IMR-90 (cell line): ENCODE measurements around the gene TMEM52B. TPM values are rescaled to one million over a fixed set of nuclear protein-coding genes. Genes with fewer than 3 reads are reported as not detected.
"Not testable (repeated sequence)": the region's sequence is repeated elsewhere in the genome, so short reads cannot be mapped to it uniquely, and the experiment has no call there.

Experiments
- ATAC-seq: fragments of 200-7000 bp; cut with Tn5 transposase; 2 replicates; pipeline ENCODE4 v1.9.1; 2020; ENCODE audit warnings: low read depth, mild to moderate bottlenecking, moderate library complexity
- BruUV-seq: library from RNA; stranded (reverse); fragments of 400-500 nt; replicated peaks from 2 replicates; lab custom pipeline; 2021; lab: Mats Ljungman, UMichigan
- CTCF ChIA-PET: fragments of 300-600 bp; formaldehyde crosslinking; extraction: SDS; loops from one replicate; lab custom pipeline; 2021; ENCODE audit warnings: antibody characterized with exemption; lab: Yijun Ruan, JAX
- POLR2A ChIA-PET: fragments of 300-600 bp; sonication (Branson Sonifier 250); formaldehyde crosslinking; loops from one replicate; lab custom pipeline; 2022; ENCODE audit warnings: antibody characterized with exemption; ENCODE audit not compliant: unreplicated experiment; lab: Charles Lee
- DNase-seq: peaks from one replicate; pipeline ENCODE4 v3.0.0; 2013
- H2AFZ ChIP-seq: replicated peaks from 2 replicates; pipeline ENCODE3; 2013; ENCODE audit warnings: low read length, mild to moderate bottlenecking; ENCODE audit not compliant: poor library complexity
- H2AK5ac ChIP-seq: 2 replicates; pipeline ENCODE4 v1.6.1; 2013; ENCODE audit warnings: low read depth, low read length, inconsistent platforms
- H2AK9ac ChIP-seq: replicated peaks from 2 replicates; pipeline ENCODE3; 2013; ENCODE audit warnings: mild to moderate bottlenecking, low read depth, low read length, moderate library complexity; ENCODE audit not compliant: poor library complexity
- H2BK120ac ChIP-seq: 2 replicates; pipeline ENCODE4 v1.6.1; 2013; ENCODE audit warnings: low read depth, low read length, inconsistent platforms
- H2BK15ac ChIP-seq: 3 replicates; pipeline ENCODE4 v1.6.1; 2013; ENCODE audit warnings: low read depth, low read length, inconsistent platforms
- H2BK20ac ChIP-seq: 2 replicates; pipeline ENCODE4 v1.6.1; 2013; ENCODE audit warnings: low read depth, mild to moderate bottlenecking, inconsistent platforms, low read length, moderate library complexity
- H2BK5ac ChIP-seq: 2 replicates; pipeline ENCODE4 v1.6.1; 2013; ENCODE audit warnings: mild to moderate bottlenecking, low read depth, low read length, inconsistent platforms; ENCODE audit not compliant: poor library complexity, severe bottlenecking
- H3K14ac ChIP-seq: replicated peaks from 2 replicates; pipeline ENCODE4 v1.6.1; 2013; ENCODE audit warnings: low read depth, low read length, inconsistent platforms
- H3K18ac ChIP-seq: 2 replicates; pipeline ENCODE4 v1.6.1; 2013; ENCODE audit warnings: low read depth, low read length, control low read depth
- H3K23ac ChIP-seq: 2 replicates; pipeline ENCODE4 v1.6.1; 2013; ENCODE audit warnings: low read depth, low read length, inconsistent platforms
- H3K27ac ChIP-seq: 2 replicates; pipeline ENCODE4 v1.5.1; 2013; ENCODE audit warnings: mild to moderate bottlenecking, control low read depth, low read length; ENCODE audit not compliant: insufficient read depth
- H3K27me3 ChIP-seq: 2 replicates; pipeline ENCODE4 v1.6.1; 2013; ENCODE audit warnings: low read length; ENCODE audit not compliant: control insufficient read depth, insufficient read depth
- H3K36me3 ChIP-seq: 2 replicates; pipeline ENCODE4 v1.6.1; 2013; ENCODE audit warnings: low read length, mixed read lengths; ENCODE audit not compliant: control insufficient read depth, insufficient read depth
- H3K4ac ChIP-seq: 2 replicates; pipeline ENCODE4 v1.6.1; 2013; ENCODE audit warnings: low read depth, low read length, inconsistent platforms
- H3K4me1 ChIP-seq: 2 replicates; pipeline ENCODE4 v1.6.1; 2013; ENCODE audit warnings: low read length, mixed read lengths; ENCODE audit not compliant: control insufficient read depth, insufficient read depth
- H3K4me2 ChIP-seq: 2 replicates; pipeline ENCODE4 v1.6.1; 2013; ENCODE audit warnings: low read depth, mild to moderate bottlenecking, control low read depth, low read length, moderate library complexity
- H3K4me3 ChIP-seq: 2 replicates; pipeline ENCODE4 v1.5.1; 2013; ENCODE audit warnings: low read depth, mild to moderate bottlenecking, control low read depth, low read length, moderate library complexity; ENCODE audit not compliant: insufficient read depth
- H3K56ac ChIP-seq: 2 replicates; pipeline ENCODE4 v1.6.1; 2013; ENCODE audit warnings: low read length, inconsistent platforms; ENCODE audit not compliant: insufficient read depth; ENCODE audit errors: extremely low read depth
- H3K79me1 ChIP-seq, 2 experiments: 2 replicates each; pipeline ENCODE4 v1.6.1; 2013; ENCODE audit warnings: low read length in 2 of 2, inconsistent platforms in 1 of 2, low read depth in 1 of 2
- H3K9ac ChIP-seq: 2 replicates; pipeline ENCODE4 v1.6.1; 2013; ENCODE audit warnings: low read depth, low read length, control low read depth
- H3K9me1 ChIP-seq: 2 replicates; pipeline ENCODE4 v1.6.1; 2013; ENCODE audit warnings: low read length, inconsistent platforms; ENCODE audit not compliant: insufficient read depth
- H3K9me3 ChIP-seq: 2 replicates; pipeline ENCODE4 v1.6.1; 2013; ENCODE audit warnings: low read length; ENCODE audit not compliant: control insufficient read depth, insufficient read depth
- H4K20me1 ChIP-seq: 2 replicates; pipeline ENCODE4 v1.6.1; 2013; ENCODE audit warnings: low read length, inconsistent platforms; ENCODE audit not compliant: insufficient read depth
- H4K5ac ChIP-seq: 2 replicates; pipeline ENCODE4 v1.6.1; 2013; ENCODE audit warnings: mild to moderate bottlenecking, low read depth, low read length, control low read depth
- H4K8ac ChIP-seq, 2 experiments: 2 replicates each; pipeline ENCODE4 v1.6.1; 2013; ENCODE audit warnings: low read depth in 2 of 2, low read length in 2 of 2, control low read depth in 1 of 2, inconsistent platforms in 1 of 2
- H4K91ac ChIP-seq: 2 replicates; pipeline ENCODE4 v1.6.1; 2013; ENCODE audit warnings: low read depth, low read length, inconsistent platforms; ENCODE audit not compliant: insufficient read depth
- BHLHE40 ChIP-seq: fragments of 150-350 bp; IDR thresholded peaks from 2 replicates; pipeline ENCODE4 v1.6.1; 2016; ENCODE audit warnings: mild to moderate bottlenecking, low read depth, low read length
- MXI1 ChIP-seq: IDR thresholded peaks from 2 replicates; pipeline ENCODE4 v1.6.1; 2012; ENCODE audit warnings: low read depth, mild to moderate bottlenecking, low read length, moderate library complexity, borderline replicate concordance
- USF2 ChIP-seq: fragments of 150-350 bp; IDR thresholded peaks from 2 replicates; pipeline ENCODE4 v1.6.1; 2017; ENCODE audit warnings: mild to moderate bottlenecking, antibody characterized with exemption, low read length, low read depth
- WGBS, 2 experiments: methylation state at CpG; one replicate each; pipeline versions ENCODE4 v1.1.5 to v1.1.7; 2013; ENCODE audit warnings: missing lambda C conversion rate in 2 of 2; ENCODE audit not compliant: insufficient read length in 1 of 2; ENCODE audit errors: extremely low coverage in 2 of 2; 5-methylcytosine and 5-hydroxymethylcytosine counted together
- dilution Hi-C: fragments of 300-500 bp; cut with HindIII; formaldehyde crosslinking; loops from one replicate; pipeline ENCODE4 v1.14.3; 2018; ENCODE audit warnings: low sequenced_read_pairs; ENCODE audit not compliant: unreplicated experiment
- in situ Hi-C: fragments of 300-500 bp; cut with MboI; formaldehyde crosslinking; loops from 3 replicates; pipeline ENCODE4 v1.14.3; 2019; ENCODE audit warnings: low sequenced_read_pairs, inconsistent platforms, mixed read lengths
- intact Hi-C: fragments of 100-400 bp; cut with micrococcal nuclease; formaldehyde crosslinking; loops from 2 replicates; pipeline ENCODE4 v1.10.0; 2022
- polyA plus RNA-seq, 3 experiments: library from polyadenylated mRNA; depleted of rRNA; stranded (reverse); fragments of >200 nt; gene quantifications; 2 replicates each; pipeline ENCODE4 v1.2.3, GENCODE V29; 2012; ENCODE audit warnings: low replicate concordance in 1 of 3
- total RNA-seq: library from RNA; depleted of rRNA; stranded (reverse); fragments of >200 nt; gene quantifications from 2 replicates; pipeline ENCODE4 v1.2.3, GENCODE V29; 2012

TMEM52B gene
- total and polyA plus RNA-seq, 2 of the 4 experiments (the other 2 are of a cell fraction) = 2.0 to 3.6 TPM

GRCh38 chr12:10197879-10198278 is 19.0 kb downstream of the TMEM52B start:
- Histone ChIP-seq H3K27me3 (no peaks in the 10 kb centered on the region), H4K5ac (no peak overlapping the region), H3K79me1 (no peaks in the 10 kb centered on the region), H2BK5ac (no peak overlapping the region), H3K9me3 (no peaks in the 10 kb centered on the region), H3K56ac (no peak overlapping the region), H2AFZ (no peak overlapping the region), H3K14ac (no peak overlapping the region), H3K27ac (no peak overlapping the region), H3K4me1 (no peaks in the 10 kb centered on the region), H2AK9ac (no peak overlapping the region), H3K18ac (no peak overlapping the region), H4K8ac (no peak overlapping the region), H3K23ac (no peak overlapping the region), H3K9me1 (no peaks in the 10 kb centered on the region), H3K36me3 (no peaks in the 10 kb centered on the region), H3K4me2 (no peak overlapping the region), H2AK5ac (peak overlapping the region; percentile 24; the same call in 1 of the 2 replicates), H3K4ac (no peak overlapping the region), H4K20me1 (no peaks in the 10 kb centered on the region), H3K4me3 (no peak overlapping the region), H2BK15ac (no peak overlapping the region), H2BK20ac (no peak overlapping the region), H4K91ac (no peak overlapping the region), H3K9ac (no peak overlapping the region), H2BK120ac (no peak overlapping the region; the same call in 1 of the 2 replicates)
- TF ChIP-seq BHLHE40 (no peak), MXI1 (no peak), USF2 (no peak)
- no TSS peak for BruUV-seq
- DNase-seq (no peak), ATAC-seq (no peak)
- dilution Hi-C loops (no loop called here), intact Hi-C loops (no loop called here), in situ Hi-C loops (no loop called here)
- WGBS, 2 experiments = no CpG with 5 or more reads among the region's 5 CpGs
- POLR2A ChIA-PET = no interaction called here
- CTCF ChIA-PET = no interaction called here

- Histone ChIP-seq H2AK5ac (peak overlapping the region; percentile 39), H3K56ac (peak overlapping the region; percentile 10; the same call in 1 of the 2 replicates), H4K8ac (peak overlapping the region in 1 of 2 experiments; percentile 42; a peak in 2 of 4 replicates), H3K4ac (peak overlapping the region; percentile 23), H2BK120ac (peak overlapping the region; percentile 72), H2AK9ac (peak overlapping the region; percentile 24), H3K14ac (peak overlapping the region; percentile 22; the same call in 1 of the 2 replicates), H2BK20ac (peak overlapping the region; percentile 81), H4K91ac (peak overlapping the region; percentile 53; the same call in 1 of the 2 replicates), H4K5ac (peak overlapping the region; percentile 84; the same call in 1 of the 2 replicates), H2BK15ac (0 out of 3 replicates have a peak overlapping the region, but pooled peaks have one; percentile 54), H3K23ac (peak overlapping the region; percentile 72; the same call in 1 of the 2 replicates), H2BK5ac (peak overlapping the region; percentile 58), H3K18ac (peak overlapping the region; percentile 47; the same call in 1 of the 2 replicates), H2AFZ (peak overlapping the region; percentile 73)
- H3K9ac ChIP-seq, intact Hi-C loops, H3K9me1 ChIP-seq, H3K79me1 ChIP-seq, H3K27ac ChIP-seq, H3K36me3 ChIP-seq, H3K4me2 ChIP-seq, H3K4me3 ChIP-seq, in situ Hi-C loops, H3K27me3 ChIP-seq, ATAC-seq, BruUV-seq, DNase-seq, H3K4me1 ChIP-seq, dilution Hi-C loops, POLR2A ChIA-PET, H4K20me1 ChIP-seq, CTCF ChIA-PET, H3K9me3 ChIP-seq: not testable (repeated sequence)
- WGBS, 2 experiments = no CpG with 5 or more reads among the region's 2 CpGs
These were observed 25.7 kb downstream of the TMEM52B start for GRCh38 chr12:10204495-10204894.
